Transverse colon (tissue), 3 donors: ENCODE measurements around the gene LIPJ.

Experiments
- CTCF ChIP-seq, 5 experiments: fragments of 200-600 bp in 3 of 5; fragments of 450-650 bp in 2 of 5; sonication (generic) in 3 of 5; IDR thresholded peaks; 1 replicate in 2 of 5; 2 replicates in 3 of 5; pipeline ENCODE4 v1.5.1; 2016 to 2017; ENCODE audit warnings: antibody characterized with exemption in 5 of 5, inconsistent platforms in 3 of 5, mild to moderate bottlenecking in 2 of 5, moderate library complexity in 1 of 5
- EP300 ChIP-seq: sonication (generic); formaldehyde crosslinking; IDR thresholded peaks from one replicate; pipeline ENCODE4 v1.6.1; 2017; ENCODE audit warnings: antibody characterized with exemption, low read depth
- POLR2A ChIP-seq: fragments of 450-650 bp; IDR thresholded peaks from one replicate; pipeline ENCODE4 v1.6.1; 2016; ENCODE audit warnings: antibody characterized with exemption, mild to moderate bottlenecking, moderate library complexity

DNA sequence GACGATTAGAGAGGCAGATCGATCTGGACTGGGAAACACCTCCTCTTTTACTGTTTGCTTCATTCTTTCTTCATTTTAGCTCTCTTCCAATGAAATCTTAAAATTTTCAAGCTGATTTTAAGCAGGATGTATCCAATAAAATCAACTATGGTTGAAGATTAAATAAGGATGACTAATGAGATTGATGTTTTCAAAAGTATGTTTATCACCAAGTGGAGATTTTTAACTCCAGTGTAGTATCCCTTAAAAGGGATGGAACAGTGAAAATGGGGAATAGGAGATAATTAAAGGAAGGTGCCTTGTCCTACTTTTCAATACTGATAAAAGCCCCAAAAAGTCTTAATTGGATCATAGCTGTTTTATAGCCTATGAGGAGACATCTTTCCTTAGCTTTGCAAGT is 66.1 kb downstream of the LIPJ start:
- TF ChIP-seq EP300 (no peak), CTCF (IDR thresholded peaks at IDR 0.05) (no peak), POLR2A (no peak)
